ENCODE measurements around the gene FBXW8.

GRCh38 chr12:117073611-117074010 is 162.9 kb downstream of the FBXW8 start:
- no peak for TF ChIP-seq POLR2A (IDR thresholded peaks at IDR 0.05; ENCODE audit: low read length)
- TF ChIP-seq GATA1 (IDR thresholded peaks at IDR 0.05; ENCODE audit: low read depth, low read length): no peak
